OCI-LY1 (cell line): ENCODE measurements around the gene SYT2.

Experiments used
- EZH2 ChIP-seq: fragments of 200-600 bp; sonication (generic), shearing (Covaris generic); IDR thresholded peaks from 2 replicates; pipeline ENCODE4 v1.8.0; 2017; ENCODE audit warnings: borderline replicate concordance, mixed run types, mild to moderate bottlenecking, antibody characterized with exemption, low read length, moderate library complexity, mixed read lengths
- TF ChIP-seq, protein P1 (sequence below): fragments of 200-600 bp; sonication (generic), shearing (Covaris generic); IDR thresholded peaks from 2 replicates; pipeline ENCODE4 v1.5.1; 2017; ENCODE audit warnings: mild to moderate bottlenecking, antibody characterized with exemption, low read length, moderate library complexity, mixed read lengths

DNA sequence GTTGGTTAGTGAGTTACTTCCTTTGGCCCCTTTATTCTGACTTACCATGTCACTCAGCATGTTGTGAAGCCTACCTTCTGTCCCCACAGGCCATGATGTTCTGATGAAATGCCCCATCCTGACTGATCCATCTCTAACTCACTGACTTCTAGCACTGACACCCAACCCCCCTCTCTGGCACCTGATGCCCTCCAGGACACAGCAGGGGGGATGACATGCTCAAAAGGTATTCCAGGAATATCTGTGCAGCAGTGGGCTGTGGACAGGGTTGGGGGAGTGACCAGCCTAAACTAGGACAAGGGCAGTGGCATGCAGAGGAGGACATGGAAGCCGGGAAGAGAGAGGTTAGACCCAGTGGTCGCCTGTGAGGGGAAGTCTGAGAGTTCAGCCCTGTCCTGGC lies 25.5 kb downstream of the SYT2 start:
- TF ChIP-seq EZH2, result no peak
- TF ChIP-seq, protein P1, sequence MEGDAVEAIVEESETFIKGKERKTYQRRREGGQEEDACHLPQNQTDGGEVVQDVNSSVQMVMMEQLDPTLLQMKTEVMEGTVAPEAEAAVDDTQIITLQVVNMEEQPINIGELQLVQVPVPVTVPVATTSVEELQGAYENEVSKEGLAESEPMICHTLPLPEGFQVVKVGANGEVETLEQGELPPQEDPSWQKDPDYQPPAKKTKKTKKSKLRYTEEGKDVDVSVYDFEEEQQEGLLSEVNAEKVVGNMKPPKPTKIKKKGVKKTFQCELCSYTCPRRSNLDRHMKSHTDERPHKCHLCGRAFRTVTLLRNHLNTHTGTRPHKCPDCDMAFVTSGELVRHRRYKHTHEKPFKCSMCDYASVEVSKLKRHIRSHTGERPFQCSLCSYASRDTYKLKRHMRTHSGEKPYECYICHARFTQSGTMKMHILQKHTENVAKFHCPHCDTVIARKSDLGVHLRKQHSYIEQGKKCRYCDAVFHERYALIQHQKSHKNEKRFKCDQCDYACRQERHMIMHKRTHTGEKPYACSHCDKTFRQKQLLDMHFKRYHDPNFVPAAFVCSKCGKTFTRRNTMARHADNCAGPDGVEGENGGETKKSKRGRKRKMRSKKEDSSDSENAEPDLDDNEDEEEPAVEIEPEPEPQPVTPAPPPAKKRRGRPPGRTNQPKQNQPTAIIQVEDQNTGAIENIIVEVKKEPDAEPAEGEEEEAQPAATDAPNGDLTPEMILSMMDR, result no peak
